SK-N-SH treated with all-trans-retinoic acid at 6 μM for 48 hours (cell line): ENCODE results near the gene KCTD2.

Experiments used
- ATAC-seq: fragments of 200-7000 bp; cut with Tn5 transposase; 3 replicates; pipeline ENCODE4 v1.9.1; 2020; ENCODE audit warnings: mild to moderate bottlenecking, moderate library complexity
- ARNTL ChIP-seq: fragments of 450-650 bp; formaldehyde crosslinking; IDR thresholded peaks from 2 replicates; pipeline ENCODE4 v1.5.0; 2020; ENCODE audit warnings: low read depth, mild to moderate bottlenecking, moderate library complexity, borderline replicate concordance
- CSDC2 ChIP-seq: fragments of 250-450 bp; sonication (Bioruptor Pico); IDR thresholded peaks from 2 replicates; pipeline ENCODE4 v1.5.0; 2020; ENCODE audit warnings: mild to moderate bottlenecking, moderate library complexity
- ESRRG ChIP-seq: fragments of 250-450 bp; sonication (Bioruptor Pico); IDR thresholded peaks from 2 replicates; pipeline ENCODE4 v1.6.1; 2021; ENCODE audit warnings: mild to moderate bottlenecking
- GLIS3 ChIP-seq: fragments of 250-450 bp; sonication (Bioruptor Pico); IDR thresholded peaks from 2 replicates; pipeline ENCODE4 v1.5.0; 2020; ENCODE audit warnings: mild to moderate bottlenecking, moderate library complexity
- OSR1 ChIP-seq: fragments of 250-450 bp; sonication (Bioruptor Pico); IDR thresholded peaks from 2 replicates; pipeline ENCODE4 v1.8.0; 2022; ENCODE audit warnings: moderate library complexity, mild to moderate bottlenecking, inconsistent platforms
- POU6F1 ChIP-seq: fragments of 250-450 bp; sonication (Bioruptor Pico); IDR thresholded peaks from 2 replicates; pipeline ENCODE4 v1.8.0; 2021; ENCODE audit warnings: low read depth, mild to moderate bottlenecking, moderate library complexity, borderline replicate concordance
- RARB ChIP-seq: fragments of 250-450 bp; sonication (Bioruptor Pico); IDR thresholded peaks from 2 replicates; pipeline ENCODE4 v1.8.0; 2021; ENCODE audit warnings: mild to moderate bottlenecking, moderate library complexity
- SNAI2 ChIP-seq: fragments of 250-450 bp; sonication (Bioruptor Pico); IDR thresholded peaks from 2 replicates; pipeline ENCODE4 v1.5.0; 2020; ENCODE audit warnings: mild to moderate bottlenecking, moderate library complexity
- TOX ChIP-seq: fragments of 250-450 bp; sonication (Bioruptor Pico); IDR thresholded peaks from 2 replicates; pipeline ENCODE4 v1.8.0; 2021; ENCODE audit warnings: mild to moderate bottlenecking, moderate library complexity, borderline replicate concordance
- ZC3H10 ChIP-seq: fragments of 250-450 bp; sonication (Bioruptor Pico); IDR thresholded peaks from 2 replicates; pipeline ENCODE4 v1.5.1; 2021; ENCODE audit warnings: mild to moderate bottlenecking, moderate library complexity
- ZFP3 ChIP-seq: fragments of 250-450 bp; sonication (Bioruptor Pico); IDR thresholded peaks from 2 replicates; pipeline ENCODE4 v1.5.0; 2020; ENCODE audit warnings: mild to moderate bottlenecking, moderate library complexity
- ZFP30 ChIP-seq: fragments of 450-650 bp; formaldehyde crosslinking; IDR thresholded peaks from 2 replicates; pipeline ENCODE4 v1.5.0; 2022; ENCODE audit warnings: mild to moderate bottlenecking, moderate library complexity
- ZNF70 ChIP-seq: fragments of 450-650 bp; formaldehyde crosslinking; IDR thresholded peaks from 2 replicates; pipeline ENCODE4 v1.5.0; 2020; ENCODE audit warnings: mild to moderate bottlenecking, moderate library complexity
- TF ChIP-seq, protein P1 (sequence below): fragments of 250-450 bp; sonication (Bioruptor Pico); IDR thresholded peaks from 2 replicates; pipeline ENCODE4 v1.8.0; 2020; ENCODE audit warnings: mild to moderate bottlenecking, moderate library complexity, borderline replicate concordance
- TF ChIP-seq, protein P2 (sequence below): fragments of 250-450 bp; sonication (Bioruptor Pico); IDR thresholded peaks from 2 replicates; pipeline ENCODE4 v1.5.1; 2020; ENCODE audit warnings: low read depth, mild to moderate bottlenecking, moderate library complexity
- TF ChIP-seq, protein P3 (sequence below): fragments of 250-450 bp; sonication (Bioruptor Pico); IDR thresholded peaks from 2 replicates; pipeline ENCODE4 v1.5.0; 2020; ENCODE audit warnings: mild to moderate bottlenecking, moderate library complexity

KCTD2 gene

GRCh38 chr17:75096082-75096625, 49.1 kb downstream of the KCTD2 start:
- ATAC-seq, result peak; percentile 65
- TF ChIP-seq, protein P1, sequence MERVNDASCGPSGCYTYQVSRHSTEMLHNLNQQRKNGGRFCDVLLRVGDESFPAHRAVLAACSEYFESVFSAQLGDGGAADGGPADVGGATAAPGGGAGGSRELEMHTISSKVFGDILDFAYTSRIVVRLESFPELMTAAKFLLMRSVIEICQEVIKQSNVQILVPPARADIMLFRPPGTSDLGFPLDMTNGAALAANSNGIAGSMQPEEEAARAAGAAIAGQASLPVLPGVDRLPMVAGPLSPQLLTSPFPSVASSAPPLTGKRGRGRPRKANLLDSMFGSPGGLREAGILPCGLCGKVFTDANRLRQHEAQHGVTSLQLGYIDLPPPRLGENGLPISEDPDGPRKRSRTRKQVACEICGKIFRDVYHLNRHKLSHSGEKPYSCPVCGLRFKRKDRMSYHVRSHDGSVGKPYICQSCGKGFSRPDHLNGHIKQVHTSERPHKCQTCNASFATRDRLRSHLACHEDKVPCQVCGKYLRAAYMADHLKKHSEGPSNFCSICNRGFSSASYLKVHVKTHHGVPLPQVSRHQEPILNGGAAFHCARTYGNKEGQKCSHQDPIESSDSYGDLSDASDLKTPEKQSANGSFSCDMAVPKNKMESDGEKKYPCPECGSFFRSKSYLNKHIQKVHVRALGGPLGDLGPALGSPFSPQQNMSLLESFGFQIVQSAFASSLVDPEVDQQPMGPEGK (CRISPR knock-in tag), result no peak
- no peak for TF ChIP-seq ZC3H10 (CRISPR knock-in tag)
- no peak for TF ChIP-seq ZFP30 (CRISPR knock-in tag)
- no peak for TF ChIP-seq RARB (CRISPR knock-in tag)
- TF ChIP-seq POU6F1 (CRISPR knock-in tag), result no peak
- TF ChIP-seq TOX, result no peak
- TF ChIP-seq CSDC2 (CRISPR knock-in tag), result no peak
- TF ChIP-seq ESRRG (CRISPR knock-in tag), result no peak
- TF ChIP-seq, protein P2, sequence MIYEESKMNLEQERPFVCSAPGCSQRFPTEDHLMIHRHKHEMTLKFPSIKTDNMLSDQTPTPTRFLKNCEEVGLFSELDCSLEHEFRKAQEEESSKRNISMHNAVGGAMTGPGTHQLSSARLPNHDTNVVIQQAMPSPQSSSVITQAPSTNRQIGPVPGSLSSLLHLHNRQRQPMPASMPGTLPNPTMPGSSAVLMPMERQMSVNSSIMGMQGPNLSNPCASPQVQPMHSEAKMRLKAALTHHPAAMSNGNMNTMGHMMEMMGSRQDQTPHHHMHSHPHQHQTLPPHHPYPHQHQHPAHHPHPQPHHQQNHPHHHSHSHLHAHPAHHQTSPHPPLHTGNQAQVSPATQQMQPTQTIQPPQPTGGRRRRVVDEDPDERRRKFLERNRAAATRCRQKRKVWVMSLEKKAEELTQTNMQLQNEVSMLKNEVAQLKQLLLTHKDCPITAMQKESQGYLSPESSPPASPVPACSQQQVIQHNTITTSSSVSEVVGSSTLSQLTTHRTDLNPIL (CRISPR knock-in tag), result no peak
- TF ChIP-seq, protein P3, sequence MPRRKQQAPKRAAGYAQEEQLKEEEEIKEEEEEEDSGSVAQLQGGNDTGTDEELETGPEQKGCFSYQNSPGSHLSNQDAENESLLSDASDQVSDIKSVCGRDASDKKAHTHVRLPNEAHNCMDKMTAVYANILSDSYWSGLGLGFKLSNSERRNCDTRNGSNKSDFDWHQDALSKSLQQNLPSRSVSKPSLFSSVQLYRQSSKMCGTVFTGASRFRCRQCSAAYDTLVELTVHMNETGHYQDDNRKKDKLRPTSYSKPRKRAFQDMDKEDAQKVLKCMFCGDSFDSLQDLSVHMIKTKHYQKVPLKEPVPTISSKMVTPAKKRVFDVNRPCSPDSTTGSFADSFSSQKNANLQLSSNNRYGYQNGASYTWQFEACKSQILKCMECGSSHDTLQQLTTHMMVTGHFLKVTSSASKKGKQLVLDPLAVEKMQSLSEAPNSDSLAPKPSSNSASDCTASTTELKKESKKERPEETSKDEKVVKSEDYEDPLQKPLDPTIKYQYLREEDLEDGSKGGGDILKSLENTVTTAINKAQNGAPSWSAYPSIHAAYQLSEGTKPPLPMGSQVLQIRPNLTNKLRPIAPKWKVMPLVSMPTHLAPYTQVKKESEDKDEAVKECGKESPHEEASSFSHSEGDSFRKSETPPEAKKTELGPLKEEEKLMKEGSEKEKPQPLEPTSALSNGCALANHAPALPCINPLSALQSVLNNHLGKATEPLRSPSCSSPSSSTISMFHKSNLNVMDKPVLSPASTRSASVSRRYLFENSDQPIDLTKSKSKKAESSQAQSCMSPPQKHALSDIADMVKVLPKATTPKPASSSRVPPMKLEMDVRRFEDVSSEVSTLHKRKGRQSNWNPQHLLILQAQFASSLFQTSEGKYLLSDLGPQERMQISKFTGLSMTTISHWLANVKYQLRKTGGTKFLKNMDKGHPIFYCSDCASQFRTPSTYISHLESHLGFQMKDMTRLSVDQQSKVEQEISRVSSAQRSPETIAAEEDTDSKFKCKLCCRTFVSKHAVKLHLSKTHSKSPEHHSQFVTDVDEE (CRISPR knock-in tag), result no peak
- TF ChIP-seq GLIS3, result no peak
- TF ChIP-seq ARNTL, result no peak

DNA sequence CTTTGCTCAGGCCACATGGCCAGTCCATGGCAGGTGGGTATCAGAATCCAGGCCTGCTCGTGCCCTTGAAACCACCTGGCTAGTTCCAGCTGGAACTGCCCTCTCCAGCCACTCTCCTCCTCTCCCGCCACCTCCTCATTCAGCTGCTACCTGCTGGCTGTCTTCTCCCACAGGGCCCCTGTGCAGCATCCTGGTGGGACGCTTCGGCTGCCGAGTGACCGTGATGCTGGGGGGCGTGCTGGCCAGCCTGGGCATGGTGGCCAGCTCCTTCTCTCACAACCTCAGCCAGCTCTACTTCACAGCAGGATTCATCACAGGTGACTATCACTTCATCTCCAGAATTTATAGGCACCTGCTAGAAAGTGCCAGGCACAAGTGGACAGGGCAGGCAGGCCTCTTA, 50.8 kb downstream of the KCTD2 start:
- TF ChIP-seq OSR1, result no peak
- no peak for TF ChIP-seq POU6F1 (CRISPR knock-in tag)
- TF ChIP-seq ZFP3 (CRISPR knock-in tag), result no peak
- TF ChIP-seq ZC3H10 (CRISPR knock-in tag), result no peak
- TF ChIP-seq SNAI2 (CRISPR knock-in tag), result no peak
- no peak for TF ChIP-seq ARNTL
- TF ChIP-seq, protein P1 (CRISPR knock-in tag), result no peak
- TF ChIP-seq ZNF70 (CRISPR knock-in tag), result no peak
- TF ChIP-seq TOX, result no peak

GRCh38 chr17:75098861-75099260, 51.8 kb downstream of the KCTD2 start:
- TF ChIP-seq TOX, result no peak
- no peak for ATAC-seq

More for the DNA sequence above, 50.8 kb downstream of the KCTD2 start:
- ATAC-seq, result no peak
